AG10803 (cell line): Measurements from ENCODE around the gene TRAPPC5.
A peak's percentile ranks its signal among the peaks of the same experiment; 100 is the strongest.

ENCODE experiments used
- DNase-seq: peaks from one replicate; pipeline ENCODE4 v3.0.0; 2010; ENCODE audit warnings: low read depth
- H3K4me3 ChIP-seq: 2 replicates; pipeline ENCODE4 v1.5.1; 2011; ENCODE audit warnings: mild to moderate bottlenecking, low read length, control low read depth
- TF ChIP-seq, protein P1 (sequence below): conservative IDR thresholded peaks from 2 replicates; pipeline ENCODE4 v1.5.1; 2011; ENCODE audit warnings: mild to moderate bottlenecking, low read length, control low read depth, inconsistent platforms

The TRAPPC5 gene

DNA sequence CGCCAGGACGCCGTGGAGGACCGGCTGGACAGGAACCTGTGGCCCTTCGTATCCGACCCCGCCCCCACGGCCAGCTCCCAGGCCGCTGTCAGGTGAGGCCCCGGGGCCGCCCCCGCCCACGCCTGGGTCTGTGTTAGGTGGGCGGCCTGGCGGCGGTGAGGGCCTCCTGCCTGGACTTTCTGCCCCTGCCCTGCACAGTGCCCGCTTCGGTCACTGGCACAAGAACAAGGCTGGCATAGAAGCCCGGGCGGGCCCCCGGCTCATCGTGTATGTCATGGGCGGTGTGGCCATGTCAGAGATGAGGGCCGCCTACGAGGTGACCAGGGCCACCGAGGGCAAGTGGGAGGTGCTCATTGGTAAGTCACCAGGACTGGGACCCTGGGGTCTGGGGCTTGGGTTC is 33.5 kb upstream of the TRAPPC5 start:
- H3K4me3 ChIP-seq: no peak overlapping the region
- TF ChIP-seq, protein P1, sequence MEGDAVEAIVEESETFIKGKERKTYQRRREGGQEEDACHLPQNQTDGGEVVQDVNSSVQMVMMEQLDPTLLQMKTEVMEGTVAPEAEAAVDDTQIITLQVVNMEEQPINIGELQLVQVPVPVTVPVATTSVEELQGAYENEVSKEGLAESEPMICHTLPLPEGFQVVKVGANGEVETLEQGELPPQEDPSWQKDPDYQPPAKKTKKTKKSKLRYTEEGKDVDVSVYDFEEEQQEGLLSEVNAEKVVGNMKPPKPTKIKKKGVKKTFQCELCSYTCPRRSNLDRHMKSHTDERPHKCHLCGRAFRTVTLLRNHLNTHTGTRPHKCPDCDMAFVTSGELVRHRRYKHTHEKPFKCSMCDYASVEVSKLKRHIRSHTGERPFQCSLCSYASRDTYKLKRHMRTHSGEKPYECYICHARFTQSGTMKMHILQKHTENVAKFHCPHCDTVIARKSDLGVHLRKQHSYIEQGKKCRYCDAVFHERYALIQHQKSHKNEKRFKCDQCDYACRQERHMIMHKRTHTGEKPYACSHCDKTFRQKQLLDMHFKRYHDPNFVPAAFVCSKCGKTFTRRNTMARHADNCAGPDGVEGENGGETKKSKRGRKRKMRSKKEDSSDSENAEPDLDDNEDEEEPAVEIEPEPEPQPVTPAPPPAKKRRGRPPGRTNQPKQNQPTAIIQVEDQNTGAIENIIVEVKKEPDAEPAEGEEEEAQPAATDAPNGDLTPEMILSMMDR: no peak
- DNase-seq: no peak

DNA sequence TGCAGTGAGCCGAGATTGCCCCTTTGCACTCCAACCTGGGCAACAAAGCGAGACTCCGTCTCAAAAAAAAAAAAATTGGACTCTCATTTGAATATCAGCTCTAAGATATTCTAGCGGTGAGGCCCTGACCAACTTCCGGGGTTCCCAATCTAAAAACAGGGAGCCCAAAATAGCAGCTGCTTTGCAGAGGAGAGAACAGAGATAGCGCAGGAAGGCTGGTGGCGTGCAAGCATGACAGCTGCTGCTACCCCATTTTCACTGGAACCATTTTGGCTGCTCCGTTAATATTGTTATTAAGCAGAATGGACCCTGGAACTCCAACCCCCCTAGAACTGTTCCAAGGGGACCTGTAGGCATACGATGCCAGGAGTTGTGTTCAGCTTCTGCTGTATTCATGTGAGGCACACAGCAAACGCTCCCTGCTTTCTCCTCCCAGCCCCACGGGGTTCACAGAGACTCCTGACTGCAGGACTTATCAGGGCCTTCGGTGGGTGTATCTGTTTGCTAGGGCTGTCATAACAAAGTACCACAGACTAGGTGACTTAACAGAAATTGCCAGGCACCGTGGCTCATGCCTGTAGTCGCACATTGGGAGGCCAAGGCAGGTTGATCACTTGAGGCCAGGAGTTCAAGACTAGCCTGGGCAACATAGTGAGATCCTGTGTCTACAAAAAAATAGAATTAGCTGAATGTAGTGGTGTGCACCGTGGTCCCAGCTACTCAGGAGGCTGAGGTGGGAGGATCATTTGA is 32.2 kb upstream of the TRAPPC5 start:
- TF ChIP-seq, protein P1: no peak
- H3K4me3 ChIP-seq: no peak overlapping the region
- no peak for DNase-seq

GRCh38 chr19:7650148-7650547 is 30.5 kb upstream of the TRAPPC5 start:
- TF ChIP-seq, protein P1: no peak
- no peak overlapping the region for H3K4me3 ChIP-seq
- DNase-seq: no peak

GRCh38 chr19:7652061-7652641 is 28.5 kb upstream of the TRAPPC5 start:
- TF ChIP-seq, protein P1: peak; percentile 91
- peak overlapping the region; percentile 42 for H3K4me3 ChIP-seq
- peak; percentile 60 for DNase-seq

DNA sequence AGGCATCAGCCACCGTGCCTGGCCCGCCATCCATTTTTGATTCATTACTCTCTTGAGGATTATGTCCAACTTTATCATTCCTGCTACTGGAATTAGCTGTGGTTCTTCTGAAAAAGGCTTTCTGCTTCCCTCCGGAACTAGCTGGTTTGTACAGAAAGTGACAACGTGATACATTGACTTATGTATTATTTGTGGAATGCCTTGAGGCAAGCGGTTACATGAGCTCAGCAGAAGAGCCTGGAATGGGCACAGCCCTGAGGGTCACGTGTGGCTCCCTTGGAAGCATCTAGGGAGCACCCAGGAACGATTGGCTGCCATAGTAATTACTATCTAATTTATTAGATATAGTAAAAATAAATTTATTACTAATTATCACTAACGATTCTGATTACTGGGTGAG is 26.2 kb upstream of the TRAPPC5 start:
- DNase-seq: peak; percentile 47
- no peak overlapping the region for H3K4me3 ChIP-seq

GRCh38 chr19:7655581-7655980 is 25.1 kb upstream of the TRAPPC5 start:
- TF ChIP-seq, protein P1: no peak
- DNase-seq: no peak
- H3K4me3 ChIP-seq: no peak overlapping the region

More for the DNA sequence above, 26.2 kb upstream of the TRAPPC5 start:
- TF ChIP-seq, protein P1: no peak

- TF ChIP-seq, protein P1: no peak
- peak; percentile 31 for DNase-seq
- H3K4me3 ChIP-seq: no peak overlapping the region
Measured at GRCh38 chr19:7657131-7657751, 23.4 kb upstream of the TRAPPC5 start.
